DMS153 (cell line): ENCODE data around the gene CCDC93.

Source experiments
- DNase-seq: peaks from one replicate; lab custom pipeline; 2025; lab: John Stamatoyannopoulos, UW

The CCDC93 gene

DNA sequence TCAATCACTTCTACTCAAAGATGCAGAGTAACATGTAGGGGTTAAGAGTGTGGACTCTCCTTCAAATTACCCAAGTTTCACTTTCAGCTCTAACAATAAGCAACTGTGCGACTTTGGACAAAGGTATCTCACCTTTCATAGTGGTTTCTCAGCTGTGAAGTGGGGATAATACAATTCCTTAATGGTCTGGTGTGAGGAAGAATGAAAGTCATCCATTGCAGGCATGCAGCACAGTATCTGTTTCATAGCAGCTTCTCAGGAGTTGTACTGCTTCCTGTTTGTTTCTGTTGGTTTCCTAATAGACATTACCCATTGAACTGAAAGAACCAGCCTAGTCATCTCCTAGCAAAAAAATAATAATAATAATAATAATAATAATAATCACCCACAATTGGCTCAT, 125.0 kb downstream of the CCDC93 start:
- DNase-seq: no peak

DNA sequence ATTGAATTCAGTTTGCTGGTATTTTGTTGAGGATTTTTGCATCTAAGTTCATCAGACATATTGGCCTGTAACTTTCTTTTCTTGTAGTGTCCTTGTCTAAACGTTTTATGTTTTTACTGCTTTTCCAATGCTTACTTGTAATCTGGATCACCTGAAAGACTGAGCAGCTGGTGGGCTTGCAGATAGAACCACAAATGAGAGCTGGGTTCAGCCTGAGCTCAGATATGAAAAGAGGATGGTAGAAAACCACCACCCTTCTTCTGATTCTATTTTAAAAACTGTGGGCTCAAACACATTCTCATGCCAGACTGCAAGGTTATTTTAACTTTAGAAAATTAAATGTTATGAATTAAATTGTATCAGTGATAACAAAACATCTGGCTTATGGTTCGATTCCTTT, 128.6 kb downstream of the CCDC93 start:
- no peak for DNase-seq

DNA sequence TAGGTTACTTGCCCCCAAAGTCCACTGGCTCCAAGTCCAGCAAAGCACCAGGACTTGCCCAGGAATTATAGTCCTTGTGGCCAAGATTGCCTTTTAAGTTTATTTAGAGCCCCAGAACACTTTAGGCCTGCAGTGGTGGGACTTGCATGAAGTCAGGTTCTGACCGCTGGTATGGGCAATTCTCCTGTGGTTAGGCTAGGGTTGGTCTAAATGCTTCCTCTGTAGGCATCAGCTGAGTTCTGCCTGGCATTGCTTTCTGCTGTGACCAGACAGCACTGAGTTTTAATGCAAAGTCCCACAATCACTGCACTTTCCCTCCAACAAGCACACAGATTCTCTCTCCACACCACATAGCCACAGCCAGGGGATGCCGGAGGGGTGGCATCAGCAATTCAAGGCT, 134.9 kb downstream of the CCDC93 start:
- no peak for DNase-seq

DNA sequence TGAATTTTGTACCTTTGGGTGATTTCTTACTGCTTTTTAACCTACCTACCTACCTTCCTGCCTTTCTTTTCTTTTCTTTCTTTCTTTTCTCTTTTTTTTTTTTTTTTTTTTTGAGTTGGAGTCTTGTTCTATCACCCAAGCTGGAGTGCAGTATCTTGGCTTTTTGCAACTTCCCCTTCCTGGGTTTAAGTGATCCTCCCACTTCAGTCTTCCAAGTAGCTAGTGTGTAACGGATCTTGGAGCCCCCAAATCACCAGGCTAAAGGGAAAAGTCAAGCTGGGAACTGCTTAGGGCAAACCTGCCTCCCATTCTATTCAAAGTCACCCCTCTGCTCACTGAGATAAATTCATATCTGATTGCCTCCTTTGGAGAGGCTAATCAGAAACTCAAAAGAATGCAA, 138.1 kb downstream of the CCDC93 start:
- DNase-seq: no peak
